Mesothelial cell of epicardium (in vitro differentiated cells): ENCODE results near the gene GNG14. TPM values are rescaled to one million over a fixed set of nuclear protein-coding genes. Genes with fewer than 3 reads are reported as not detected.
"Not testable (repeated sequence)": the region's sequence is repeated elsewhere in the genome, so short reads cannot be mapped to it uniquely, and the experiment has no call there.

Source experiments
- DNase-seq, 2 experiments: peaks; one replicate each; pipeline ENCODE4 v3.0.0; 2021; ENCODE audit warnings: low spot score in 2 of 2; ENCODE audit not compliant: unreplicated experiment in 2 of 2
- H3K27ac Mint-ChIP-seq: 2 replicates; pipeline ENCODE4 v1.8.0; 2021; ENCODE audit warnings: mixed read lengths
- H3K27me3 Mint-ChIP-seq: 2 replicates; pipeline ENCODE4 v1.8.0; 2021; ENCODE audit warnings: low read depth, mixed read lengths
- H3K36me3 Mint-ChIP-seq: 2 replicates; pipeline ENCODE4 v1.8.0; 2021; ENCODE audit warnings: mixed read lengths
- H3K4me1 Mint-ChIP-seq: 2 replicates; pipeline ENCODE4 v1.8.0; 2021; ENCODE audit warnings: mixed read lengths
- H3K4me3 Mint-ChIP-seq: 2 replicates; pipeline ENCODE4 v1.8.0; 2021; ENCODE audit warnings: mild to moderate bottlenecking, moderate library complexity, mixed read lengths
- H3K9me3 Mint-ChIP-seq: 2 replicates; pipeline ENCODE4 v1.8.0; 2021; ENCODE audit warnings: mixed read lengths
- CTCF ChIP-seq: fragments of 200-600 bp; sonication (generic); IDR thresholded peaks from one replicate; pipeline ENCODE4 v1.5.0; 2021; ENCODE audit warnings: antibody characterized with exemption; ENCODE audit not compliant: unreplicated experiment
- total RNA-seq: library from RNA; stranded (reverse); gene quantifications from 3 replicates; pipeline ENCODE4 v1.2.1, GENCODE V29; 2021

GNG14 gene
- total RNA-seq, 1 donor from 2014 or later, result not detected

DNA sequence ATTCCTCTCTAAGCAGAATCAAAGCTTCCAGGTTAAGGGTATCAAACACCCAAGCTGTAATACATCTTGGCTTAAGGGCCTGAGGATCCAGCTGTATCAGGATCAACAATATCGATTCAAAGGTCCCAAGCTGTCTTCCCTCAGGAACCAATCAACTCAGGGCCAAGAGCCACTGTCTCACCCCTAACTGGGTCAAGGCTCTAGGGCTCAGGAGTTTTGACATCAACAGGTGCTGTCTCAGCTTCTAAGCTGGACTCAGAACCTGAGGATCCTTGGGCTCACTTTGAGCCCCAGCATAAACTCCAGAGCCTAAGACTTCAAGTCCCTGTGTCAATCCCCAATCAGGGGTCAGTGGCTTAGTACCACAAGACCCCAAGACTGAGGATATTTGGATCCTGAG is 7.7 kb downstream of the GNG14 start:
- H3K9me3 Mint-ChIP-seq, result no peaks in the 10 kb centered on the region
- H3K27me3 Mint-ChIP-seq, result no peaks in the 10 kb centered on the region
- no peak overlapping the region for H3K27ac Mint-ChIP-seq
- H3K36me3 Mint-ChIP-seq, result peaks cover 7% of the 10 kb centered on the region
- H3K4me1 Mint-ChIP-seq, result peaks cover 6% of the 10 kb centered on the region
- peak overlapping the region; percentile 89 for H3K4me3 Mint-ChIP-seq
- DNase-seq, result no peak
- TF ChIP-seq CTCF, result no peak

- Mint-ChIP-seq H3K36me3 (peaks cover 11% of the 10 kb centered on the region), H3K9me3 (no peaks in the 10 kb centered on the region), H3K4me1 (peaks cover 6% of the 10 kb centered on the region), H3K27ac (peak overlapping the region; percentile 98), H3K27me3 (no peaks in the 10 kb centered on the region), H3K4me3 (peak overlapping the region; percentile 89)
- TF ChIP-seq CTCF, result no peak
- no peak for DNase-seq
These were observed 8.2 kb downstream of the GNG14 start for GRCh38 chr19:12695997-12696365.

- Mint-ChIP-seq H3K9me3 (no peaks in the 10 kb centered on the region), H3K4me3 (peak within 1 kb of the TSS; percentile 89), H3K36me3 (peaks cover 16% of the 10 kb centered on the region), H3K27ac (peak within 1 kb of the TSS; percentile 98), H3K27me3 (no peaks in the 10 kb centered on the region), H3K4me1 (peaks cover 6% of the 10 kb centered on the region)
- DNase-seq, result peak; percentile 93 to 99
- TF ChIP-seq CTCF, result no peak
These were observed 8.9 kb downstream of the GNG14 start, which contains the start of gene FBXW9 for GRCh38 chr19:12696366-12697335. FBXW9 (minus strand) TSS chr19:12696631; CDS start chr19:12696581, 50 bp downstream.

GRCh38 chr19:12697425-12697824 is 9.6 kb downstream of the GNG14 start:
- Mint-ChIP-seq H3K4me3 (peak overlapping the region; percentile 51), H3K36me3 (peaks cover 17% of the 10 kb centered on the region), H3K27ac (peak overlapping the region; percentile 30)
- not testable (repeated sequence) for H3K9me3 Mint-ChIP-seq, DNase-seq, H3K27me3 Mint-ChIP-seq, H3K4me1 Mint-ChIP-seq

- DNase-seq, result no peak
- Mint-ChIP-seq H3K27ac (peak overlapping the region; percentile 37), H3K9me3 (no peaks in the 10 kb centered on the region), H3K36me3 (peaks cover 20% of the 10 kb centered on the region), H3K27me3 (no peaks in the 10 kb centered on the region), H3K4me1 (peaks cover 6% of the 10 kb centered on the region), H3K4me3 (peak overlapping the region; percentile 49)
- no peak for TF ChIP-seq CTCF
These were observed 10.3 kb downstream of the GNG14 start for GRCh38 chr19:12698138-12698537.

- Mint-ChIP-seq H3K4me3 (no peak overlapping the region), H3K27me3 (no peaks in the 10 kb centered on the region), H3K27ac (no peak overlapping the region), H3K9me3 (no peaks in the 10 kb centered on the region), H3K4me1 (peaks cover 2% of the 10 kb centered on the region), H3K36me3 (peaks cover 41% of the 10 kb centered on the region)
- TF ChIP-seq CTCF, result no peak
- DNase-seq, result no peak
These were observed 13.9 kb downstream of the GNG14 start for GRCh38 chr19:12701596-12702282.
